ENCODE data around the gene SERPINB2. TPM values are rescaled to one million over a fixed set of nuclear protein-coding genes. Genes with fewer than 3 reads are reported as not detected.

SERPINB2 gene
- total RNA-seq, 3 donors from 2014 or later (not counting 1 experiment from before 2014, with no cell fraction given), result 1.4 to 9.0 TPM; not detected in 1

GRCh38 chr18:63860531-63860930 is 27.0 kb upstream of the SERPINB2 start:
- WGBS (ENCODE audit: insufficient coverage), result 90% methylated on average over 2 of the region's 2 CpGs
- Mint-ChIP-seq H3K27ac (no peak overlapping the region), H3K4me1 (no peaks in the 10 kb centered on the region), H3K9me3 (no peaks in the 10 kb centered on the region), H3K27me3 (ENCODE audit: low read depth in 2 of 2) (peaks cover 11 to 15% of the 10 kb centered on the region in 2 donors), H3K36me3 (no peaks in the 10 kb centered on the region), H3K4me3 (no peak overlapping the region)
- no peak for ATAC-seq
- Histone ChIP-seq H3K4me1 (ENCODE audit: control insufficient read depth, insufficient read depth, low read length) (no peaks in the 10 kb centered on the region), H3K27me3 (ENCODE audit: control insufficient read depth, insufficient read depth, low read length) (peaks cover 4% of the 10 kb centered on the region), H3K36me3 (ENCODE audit: control insufficient read depth, insufficient read depth, low read length) (no peaks in the 10 kb centered on the region), H3K4me3 (ENCODE audit: low read length) (no peak overlapping the region), H3K27ac (ENCODE audit: low read length) (no peak overlapping the region), H3K9me3 (ENCODE audit: control insufficient read depth, insufficient read depth, low read length) (no peaks in the 10 kb centered on the region)
- DNase-seq, result no peak
- TF ChIP-seq CTCF (IDR thresholded peaks at IDR 0.05), result no peak
- intact Hi-C loops (cut with micrococcal nuclease), result no loop called here

GRCh38 chr18:63867368-63868125 is 20.0 kb upstream of the SERPINB2 start:
- Histone ChIP-seq H3K27ac (ENCODE audit: low read length) (no peak overlapping the region), H3K4me1 (ENCODE audit: control insufficient read depth, insufficient read depth, low read length) (no peaks in the 10 kb centered on the region), H3K9me3 (ENCODE audit: control insufficient read depth, insufficient read depth, low read length) (no peaks in the 10 kb centered on the region), H3K4me3 (ENCODE audit: low read length) (no peak overlapping the region), H3K27me3 (ENCODE audit: control insufficient read depth, insufficient read depth, low read length) (no peaks in the 10 kb centered on the region), H3K36me3 (ENCODE audit: control insufficient read depth, insufficient read depth, low read length) (no peaks in the 10 kb centered on the region)
- DNase-seq (no peak), ATAC-seq (no peak)
- WGBS (ENCODE audit: insufficient coverage), result 85% methylated on average over 2 of the region's 3 CpGs
- no peak for TF ChIP-seq CTCF (IDR thresholded peaks at IDR 0.05)
- intact Hi-C loops (cut with micrococcal nuclease), result no loop called here
- Mint-ChIP-seq H3K4me3 (no peak overlapping the region), H3K4me1 (no peaks in the 10 kb centered on the region), H3K36me3 (no peaks in the 10 kb centered on the region), H3K27me3 (ENCODE audit: low read depth in 2 of 2) (peaks cover 10 to 14% of the 10 kb centered on the region in 2 donors), H3K27ac (no peak overlapping the region), H3K9me3 (no peaks in the 10 kb centered on the region)

GRCh38 chr18:63868546-63868945 is 19.0 kb upstream of the SERPINB2 start:
- Mint-ChIP-seq H3K4me1 (no peaks in the 10 kb centered on the region), H3K27ac (no peak overlapping the region), H3K36me3 (no peaks in the 10 kb centered on the region), H3K27me3 (ENCODE audit: low read depth in 2 of 2) (peaks cover 11 to 14% of the 10 kb centered on the region in 2 donors), H3K4me3 (no peak overlapping the region), H3K9me3 (no peaks in the 10 kb centered on the region)
- no peaks in the 10 kb centered on the region for H3K27me3 ChIP-seq (ENCODE audit: control insufficient read depth, insufficient read depth, low read length)
- intact Hi-C loops (cut with micrococcal nuclease), result no loop called here
- no peak for ATAC-seq
- no peak overlapping the region for H3K27ac ChIP-seq (ENCODE audit: low read length)
- no peak for DNase-seq
- WGBS (ENCODE audit: insufficient coverage), result 85% methylated on average over 9 of the region's 9 CpGs
- no peak for TF ChIP-seq CTCF (IDR thresholded peaks at IDR 0.05)
- no peaks in the 10 kb centered on the region for H3K9me3 ChIP-seq (ENCODE audit: control insufficient read depth, insufficient read depth, low read length)
- H3K4me3 ChIP-seq (ENCODE audit: low read length), result no peak overlapping the region
- no peaks in the 10 kb centered on the region for H3K4me1 ChIP-seq (ENCODE audit: control insufficient read depth, insufficient read depth, low read length)
- no peaks in the 10 kb centered on the region for H3K36me3 ChIP-seq (ENCODE audit: control insufficient read depth, insufficient read depth, low read length)

GRCh38 chr18:63869374-63869773 is 18.1 kb upstream of the SERPINB2 start:
- Histone ChIP-seq H3K27ac (ENCODE audit: low read length) (no peak overlapping the region), H3K9me3 (ENCODE audit: control insufficient read depth, insufficient read depth, low read length) (no peaks in the 10 kb centered on the region), H3K27me3 (ENCODE audit: control insufficient read depth, insufficient read depth, low read length) (no peaks in the 10 kb centered on the region), H3K4me1 (ENCODE audit: control insufficient read depth, insufficient read depth, low read length) (no peaks in the 10 kb centered on the region), H3K4me3 (ENCODE audit: low read length) (no peak overlapping the region), H3K36me3 (ENCODE audit: control insufficient read depth, insufficient read depth, low read length) (no peaks in the 10 kb centered on the region)
- peaks cover 11 to 14% of the 10 kb centered on the region in 2 donors for H3K27me3 Mint-ChIP-seq (ENCODE audit: low read depth in 2 of 2)
- intact Hi-C loops (cut with micrococcal nuclease), result no loop called here
- 75% methylated on average over 9 of the region's 9 CpGs for WGBS (ENCODE audit: insufficient coverage)
- no peaks in the 10 kb centered on the region for H3K4me1 Mint-ChIP-seq
- no peak overlapping the region for H3K4me3 Mint-ChIP-seq
- H3K36me3 Mint-ChIP-seq, result no peaks in the 10 kb centered on the region
- H3K27ac Mint-ChIP-seq, result no peak overlapping the region
- no peak for TF ChIP-seq CTCF (IDR thresholded peaks at IDR 0.05)
- H3K9me3 Mint-ChIP-seq, result no peaks in the 10 kb centered on the region
- ATAC-seq, result no peak
- no peak for DNase-seq

Data from natural killer cell (primary cell).